ENCODE measurements around the gene AHCYL2. TPM values are rescaled to one million over a fixed set of nuclear protein-coding genes. Genes with fewer than 3 reads are reported as not detected.
A peak's percentile ranks its signal among the peaks of the same experiment; 100 is the strongest.

The AHCYL2 gene
- total RNA-seq = 10 to 100 TPM; 15.4 to 16.5 TPM
- polyA plus RNA-seq = 1 to 10 TPM; 8.6 to 8.8 TPM

- peak; percentile 95 to 98 (median 96) for DNase-seq
- Mint-ChIP-seq H3K9me3 (peaks cover 0 to 2% (median 0%) of the 10 kb centered on the region in 8 donors), H3K4me1 (peaks cover 28 to 48% (median 35%) of the 10 kb centered on the region in 4 donors), H3K27ac (peak within 1 kb of the TSS; percentile 86 to 99 (median 97)), H3K4me3 (peak within 1 kb of the TSS; percentile 94 to 98 (median 95)), H3K27me3 (no peaks in the 10 kb centered on the region), H3K36me3 (peaks cover 0 to 7% of the 10 kb centered on the region in 2 donors)
- CTCF ChIA-PET (ENCODE audit: partially characterized antibody) = interaction anchor here (0.6 to 11.7 kb wide), 5 partner anchors 12 to 73 kb away, joined by 3 to 358 read pairs (median 4); no protein-coding TSS in a partner anchor
- H3K4me3 ChIP-seq (ENCODE audit: low read length in 2 of 2) = peak within 1 kb of the TSS; percentile 87 to 98
- H3K36me3 ChIP-seq (ENCODE audit: insufficient read depth, low read length) = no peaks in the 10 kb centered on the region
- peak within 1 kb of the TSS; percentile 80 for H3K27ac ChIP-seq (ENCODE audit: low read depth, low read length)
- POLR2A ChIA-PET (ENCODE audit: partially characterized antibody) = interaction anchor here (0.6 to 2.7 kb wide), 13 partner anchors 8 to 916 kb away, joined by 3 to 9 read pairs (median 4); partner anchors contain the start of genes NRF1, RBM28 and STRIP2
- peaks cover 28% of the 10 kb centered on the region for H3K4me1 ChIP-seq (ENCODE audit: insufficient read depth, low read length)
- no peaks in the 10 kb centered on the region for H3K27me3 ChIP-seq (ENCODE audit: insufficient read depth, low read length)
- no peaks in the 10 kb centered on the region for H3K9me3 ChIP-seq (ENCODE audit: control insufficient read depth in 1 of 2, low read length in 2 of 2)
- intact Hi-C loops (cut with micrococcal nuclease) = loop anchor here (1.0 to 5.0 kb wide), 10 partner anchors 47 to 881 kb away; partner anchors contain the start of genes ATP6V1F, CALU, NRF1 and RBM28
Observed at GRCh38 chr7:129224251-129225205, at the start of gene AHCYL2. TSS of gene AHCYL2 (plus strand) at chr7:129225030.

GRCh38 chr7:129176916-129177710 is 47.7 kb upstream of the AHCYL2 start:
- no peaks in the 10 kb centered on the region for H3K9me3 ChIP-seq (ENCODE audit: control insufficient read depth in 1 of 2, low read length in 2 of 2)
- H3K36me3 ChIP-seq (ENCODE audit: insufficient read depth, low read length) = no peaks in the 10 kb centered on the region
- ChIA-PET POLR2A (ENCODE audit: partially characterized antibody) (no interaction called here), CTCF (ENCODE audit: partially characterized antibody) (interaction anchor here (0.5 to 0.7 kb wide), 2 partner anchors 13 to 458 kb away, joined by 3 read pairs; no protein-coding TSS in a partner anchor)
- intact Hi-C loops (cut with micrococcal nuclease) = no loop called here
- no peak for DNase-seq
- no peak overlapping the region for H3K27ac ChIP-seq (ENCODE audit: low read depth, low read length)
- Mint-ChIP-seq H3K27ac (no peak overlapping the region), H3K4me3 (no peak overlapping the region), H3K4me1 (no peaks in the 10 kb centered on the region), H3K27me3 (peaks cover 12 to 22% of the 10 kb centered on the region in 2 donors), H3K9me3 (peaks cover 0 to 5% (median 0%) of the 10 kb centered on the region in 8 donors), H3K36me3 (no peaks in the 10 kb centered on the region)
- H3K4me1 ChIP-seq (ENCODE audit: insufficient read depth, low read length) = no peaks in the 10 kb centered on the region
- H3K4me3 ChIP-seq (ENCODE audit: low read length in 2 of 2) = no peak overlapping the region
- no peaks in the 10 kb centered on the region for H3K27me3 ChIP-seq (ENCODE audit: insufficient read depth, low read length)

GRCh38 chr7:129184981-129185670 is 39.7 kb upstream of the AHCYL2 start:
- intact Hi-C loops (cut with micrococcal nuclease) = no loop called here
- Mint-ChIP-seq H3K36me3 (no peaks in the 10 kb centered on the region), H3K9me3 (peaks cover 0 to 2% (median 0%) of the 10 kb centered on the region in 8 donors), H3K4me1 (peaks cover 3 to 14% (median 9%) of the 10 kb centered on the region in 4 donors), H3K27ac (no peak overlapping the region), H3K4me3 (no peak overlapping the region), H3K27me3 (peaks cover 26 to 33% of the 10 kb centered on the region in 2 donors)
- DNase-seq = no peak
- Histone ChIP-seq H3K36me3 (ENCODE audit: insufficient read depth, low read length) (no peaks in the 10 kb centered on the region), H3K9me3 (ENCODE audit: control insufficient read depth in 1 of 2, low read length in 2 of 2) (no peaks in the 10 kb centered on the region), H3K4me1 (ENCODE audit: insufficient read depth, low read length) (no peaks in the 10 kb centered on the region), H3K4me3 (ENCODE audit: low read length in 2 of 2) (no peak overlapping the region), H3K27me3 (ENCODE audit: insufficient read depth, low read length) (peaks cover 10% of the 10 kb centered on the region), H3K27ac (ENCODE audit: low read depth, low read length) (no peak overlapping the region)
- CTCF ChIA-PET (ENCODE audit: partially characterized antibody) = interaction anchor here (0.6 kb wide), 1 partner anchor 826 kb away, joined by 3 read pairs; no protein-coding TSS in a partner anchor
- POLR2A ChIA-PET (ENCODE audit: partially characterized antibody) = no interaction called here

GRCh38 chr7:129186749-129187260 is 38.0 kb upstream of the AHCYL2 start:
- no peaks in the 10 kb centered on the region for H3K9me3 ChIP-seq (ENCODE audit: control insufficient read depth in 1 of 2, low read length in 2 of 2)
- Mint-ChIP-seq H3K27me3 (peaks cover 27 to 40% of the 10 kb centered on the region in 2 donors), H3K4me3 (no peak overlapping the region), H3K36me3 (no peaks in the 10 kb centered on the region), H3K9me3 (no peaks in the 10 kb centered on the region), H3K4me1 (peaks cover 3 to 14% (median 9%) of the 10 kb centered on the region in 4 donors), H3K27ac (no peak overlapping the region)
- no peak overlapping the region for H3K4me3 ChIP-seq (ENCODE audit: low read length in 2 of 2)
- intact Hi-C loops (cut with micrococcal nuclease) = no loop called here
- ChIA-PET CTCF (ENCODE audit: partially characterized antibody) (no interaction called here), POLR2A (ENCODE audit: partially characterized antibody) (no interaction called here)
- peaks cover 14% of the 10 kb centered on the region for H3K27me3 ChIP-seq (ENCODE audit: insufficient read depth, low read length)
- no peak for DNase-seq
- H3K4me1 ChIP-seq (ENCODE audit: insufficient read depth, low read length) = no peaks in the 10 kb centered on the region
- H3K36me3 ChIP-seq (ENCODE audit: insufficient read depth, low read length) = no peaks in the 10 kb centered on the region
- no peak overlapping the region for H3K27ac ChIP-seq (ENCODE audit: low read depth, low read length)

- H3K4me1 Mint-ChIP-seq = peaks cover 3 to 14% (median 9%) of the 10 kb centered on the region in 4 donors
- H3K36me3 Mint-ChIP-seq = no peaks in the 10 kb centered on the region
- Histone ChIP-seq H3K27me3 (ENCODE audit: insufficient read depth, low read length) (peaks cover 17% of the 10 kb centered on the region), H3K36me3 (ENCODE audit: insufficient read depth, low read length) (no peaks in the 10 kb centered on the region), H3K27ac (ENCODE audit: low read depth, low read length) (no peak overlapping the region), H3K9me3 (ENCODE audit: control insufficient read depth in 1 of 2, low read length in 2 of 2) (no peaks in the 10 kb centered on the region), H3K4me1 (ENCODE audit: insufficient read depth, low read length) (no peaks in the 10 kb centered on the region), H3K4me3 (ENCODE audit: low read length in 2 of 2) (no peak overlapping the region)
- H3K27ac Mint-ChIP-seq = no peak overlapping the region
- H3K27me3 Mint-ChIP-seq = peaks cover 33 to 49% of the 10 kb centered on the region in 2 donors
- H3K9me3 Mint-ChIP-seq = no peaks in the 10 kb centered on the region
- CTCF ChIA-PET (ENCODE audit: partially characterized antibody) = no interaction called here
- H3K4me3 Mint-ChIP-seq = peak overlapping the region; percentile 43 to 82 (median 72)
- intact Hi-C loops (cut with micrococcal nuclease) = no loop called here
- no peak for DNase-seq
- POLR2A ChIA-PET (ENCODE audit: partially characterized antibody) = no interaction called here
Observed at GRCh38 chr7:129187681-129188371, 37.0 kb upstream of the AHCYL2 start.

GRCh38 chr7:129188372-129188891 is 36.4 kb upstream of the AHCYL2 start, which contains the start of gene SMO:
TSS of gene SMO (plus strand) at chr7:129188633. CDS start at chr7:129189152, 519 bp downstream.
- peaks cover 17% of the 10 kb centered on the region for H3K27me3 ChIP-seq (ENCODE audit: insufficient read depth, low read length)
- H3K4me1 Mint-ChIP-seq = peaks cover 3 to 14% (median 9%) of the 10 kb centered on the region in 4 donors
- H3K9me3 ChIP-seq (ENCODE audit: control insufficient read depth in 1 of 2, low read length in 2 of 2) = no peaks in the 10 kb centered on the region
- no peaks in the 10 kb centered on the region for H3K4me1 ChIP-seq (ENCODE audit: insufficient read depth, low read length)
- ChIA-PET CTCF (ENCODE audit: partially characterized antibody) (no interaction called here), POLR2A (ENCODE audit: partially characterized antibody) (no interaction called here)
- H3K4me3 ChIP-seq (ENCODE audit: low read length in 2 of 2) = peak within 1 kb of the TSS in 1 of 2 donors; percentile 32
- no peaks in the 10 kb centered on the region for H3K9me3 Mint-ChIP-seq
- H3K36me3 Mint-ChIP-seq = no peaks in the 10 kb centered on the region
- H3K27me3 Mint-ChIP-seq = peaks cover 36 to 53% of the 10 kb centered on the region in 2 donors
- H3K36me3 ChIP-seq (ENCODE audit: insufficient read depth, low read length) = no peaks in the 10 kb centered on the region
- peak within 1 kb of the TSS; percentile 69 to 82 (median 74) for H3K4me3 Mint-ChIP-seq
- H3K27ac ChIP-seq (ENCODE audit: low read depth, low read length) = no peak within 1 kb of the TSS
- no peak for DNase-seq
- intact Hi-C loops (cut with micrococcal nuclease) = no loop called here
- no peak within 1 kb of the TSS for H3K27ac Mint-ChIP-seq
